Activated T-helper 1 cell treated with anti-CD3 and anti-CD28 coated beads, Interleukin-12 subunit alpha, Interleukin-12 subunit beta, Interleukin-2, Interleukin-4 antibody, amounts not matched to agents 30 ng/mL and 10 ng/mL and 1 ng/mL, durations not matched to agents 14 hours and 24 hours and 36 hours (primary cell): ENCODE data around the gene KRTAP10-1. TPM values are rescaled to one million over a fixed set of nuclear protein-coding genes. Genes with fewer than 3 reads are reported as not detected.
"Not testable (repeated sequence)": the region's sequence is repeated elsewhere in the genome, so short reads cannot be mapped to it uniquely, and the experiment has no call there.

Experiments used
- DNase-seq: peaks from one replicate; pipeline ENCODE4 v3.0.0; 2021; ENCODE audit warnings: low spot score
- H3K27ac Mint-ChIP-seq: one replicate; pipeline ENCODE4 v1.8.0; 2021; ENCODE audit warnings: mild to moderate bottlenecking, mixed read lengths
- H3K27me3 Mint-ChIP-seq: one replicate; pipeline ENCODE4 v1.8.0; 2022; ENCODE audit warnings: mild to moderate bottlenecking, moderate library complexity, mixed read lengths; ENCODE audit not compliant: insufficient read depth
- H3K36me3 Mint-ChIP-seq: one replicate; pipeline ENCODE4 v1.8.0; 2021; ENCODE audit warnings: low read depth, mixed read lengths
- H3K4me1 Mint-ChIP-seq: one replicate; pipeline ENCODE4 v1.8.0; 2021; ENCODE audit warnings: low read depth, mixed read lengths
- H3K4me3 Mint-ChIP-seq: one replicate; pipeline ENCODE4 v1.8.0; 2021; ENCODE audit warnings: mild to moderate bottlenecking, moderate library complexity, mixed read lengths
- H3K9me3 Mint-ChIP-seq: one replicate; pipeline ENCODE4 v1.8.0; 2021; ENCODE audit warnings: mixed read lengths
- intact Hi-C: fragments of 100-400 bp; cut with micrococcal nuclease; formaldehyde crosslinking; loops from one replicate; pipeline ENCODE4 v1.15.1; 2024
- total RNA-seq: library from RNA; stranded (reverse); gene quantifications from 2 replicates; pipeline ENCODE4 v1.2.3, GENCODE V29; 2022

KRTAP10-1 gene
- total RNA-seq: not detected in 2 replicates

DNA sequence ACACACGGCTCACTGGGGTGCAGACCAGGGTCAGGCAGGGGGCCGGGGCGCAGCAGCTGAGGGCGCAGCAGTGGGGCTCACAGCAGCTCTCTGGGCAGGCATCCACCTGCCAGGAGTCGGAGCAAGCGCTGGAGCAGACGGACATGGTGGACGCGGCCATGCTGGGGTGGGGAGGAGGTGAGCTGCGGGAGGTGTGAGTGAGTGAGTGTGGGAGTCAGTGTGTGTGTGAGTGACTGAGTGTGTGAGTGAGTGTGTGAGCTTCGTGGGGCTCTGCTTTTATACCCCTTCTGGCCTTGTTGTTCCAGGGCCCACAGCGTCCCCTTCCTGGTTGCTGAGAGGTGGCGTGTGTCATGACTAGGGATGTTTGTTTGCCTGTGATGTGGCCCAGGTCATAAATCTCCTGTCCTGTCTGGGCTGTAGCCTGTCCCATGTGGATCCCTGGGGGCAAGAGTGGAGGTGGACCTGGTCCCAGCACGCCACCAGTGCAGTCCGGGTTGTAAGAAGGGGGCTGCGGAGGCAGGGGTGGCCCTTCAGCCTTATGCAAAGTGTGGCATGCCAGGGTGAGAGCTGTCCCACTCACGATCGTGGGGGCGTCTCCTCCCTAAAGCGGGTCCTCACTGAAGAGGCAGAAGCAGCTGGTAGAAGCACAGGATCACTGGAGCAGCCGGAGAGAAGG, at the start of gene KRTAP10-1:
Gene KRTAP10-1 (minus strand): TSS at position 205 of the 676 bp plus-strand sequence. CDS start 45 bp downstream, at position 160.
- H3K9me3 Mint-ChIP-seq: no peaks in the 10 kb centered on the region
- intact Hi-C loops: no loop called here
- H3K27ac Mint-ChIP-seq: no peak within 1 kb of the TSS
- no peak for DNase-seq
- H3K27me3 Mint-ChIP-seq: peaks cover 5% of the 10 kb centered on the region
- no peaks in the 10 kb centered on the region for H3K4me1 Mint-ChIP-seq
- no peaks in the 10 kb centered on the region for H3K36me3 Mint-ChIP-seq
- no peak within 1 kb of the TSS for H3K4me3 Mint-ChIP-seq

- peaks cover 4% of the 10 kb centered on the region for H3K9me3 Mint-ChIP-seq
- H3K36me3 Mint-ChIP-seq: peaks cover 1% of the 10 kb centered on the region
- no peak overlapping the region for H3K4me3 Mint-ChIP-seq
- H3K4me1 Mint-ChIP-seq: peaks cover 6% of the 10 kb centered on the region
- H3K27me3 Mint-ChIP-seq: peaks cover 32% of the 10 kb centered on the region
- no peak overlapping the region for H3K27ac Mint-ChIP-seq
- DNase-seq: no peak
- intact Hi-C loops: loop anchor here (10.0 kb wide), 1 partner anchor 126 kb away; the partner anchor contains the start of gene TSPEAR
Measured at GRCh38 chr21:44589094-44589493, 49.1 kb upstream of the KRTAP10-1 start.

DNA sequence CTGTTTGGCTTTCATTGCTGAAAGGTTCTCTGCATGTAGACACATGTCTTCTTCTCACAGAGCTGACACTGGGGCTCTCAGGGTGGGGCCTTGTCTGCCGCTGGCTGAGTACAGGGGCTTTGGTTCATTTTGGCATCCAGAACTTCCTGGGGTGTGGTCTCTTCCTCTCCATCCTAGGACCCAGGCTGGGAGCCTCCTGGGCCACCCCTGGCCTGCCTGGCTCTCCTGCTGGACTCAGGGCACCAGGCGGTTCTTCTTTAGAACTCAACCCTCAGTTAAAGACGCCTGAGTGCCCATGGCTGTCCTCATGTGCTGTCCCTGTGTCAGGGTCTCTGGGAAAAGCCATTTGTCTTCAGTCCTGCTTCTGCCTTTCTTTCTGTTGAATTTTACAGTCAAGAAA, 45.9 kb upstream of the KRTAP10-1 start:
- H3K27ac Mint-ChIP-seq: no peak overlapping the region
- intact Hi-C loops: loop anchor here (10.0 kb wide), 1 partner anchor 129 kb away; the partner anchor contains the start of gene TSPEAR
- peaks cover 16% of the 10 kb centered on the region for H3K9me3 Mint-ChIP-seq
- no peak overlapping the region for H3K4me3 Mint-ChIP-seq
- peaks cover 1% of the 10 kb centered on the region for H3K36me3 Mint-ChIP-seq
- peaks cover 16% of the 10 kb centered on the region for H3K4me1 Mint-ChIP-seq
- H3K27me3 Mint-ChIP-seq: peaks cover 30% of the 10 kb centered on the region
- no peak for DNase-seq

DNA sequence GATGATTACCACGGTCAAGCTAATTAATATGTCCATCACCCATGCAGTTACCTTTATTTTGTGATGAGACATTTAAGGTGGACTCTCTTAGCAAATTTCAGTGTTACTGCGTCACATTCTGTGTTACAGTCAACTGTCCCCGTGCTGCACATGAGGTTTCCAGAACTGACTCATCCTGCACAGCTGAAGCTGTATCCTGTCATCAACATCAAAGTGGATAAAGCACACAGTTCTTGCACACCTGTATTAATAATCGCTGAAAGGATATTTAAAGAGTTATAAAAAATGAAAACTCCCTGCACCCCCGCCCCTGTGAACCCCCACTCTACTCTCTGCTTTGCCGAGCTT, 43.8 kb upstream of the KRTAP10-1 start:
- DNase-seq: peak; percentile 18
- H3K36me3 Mint-ChIP-seq: peaks cover 1% of the 10 kb centered on the region
- no peak overlapping the region for H3K4me3 Mint-ChIP-seq
- intact Hi-C loops: loop anchor here (10.0 kb wide), 1 partner anchor 131 kb away; the partner anchor contains the start of gene TSPEAR
- H3K27ac Mint-ChIP-seq: no peak overlapping the region
- peaks cover 16% of the 10 kb centered on the region for H3K4me1 Mint-ChIP-seq
- peaks cover 32% of the 10 kb centered on the region for H3K9me3 Mint-ChIP-seq
- peaks cover 32% of the 10 kb centered on the region for H3K27me3 Mint-ChIP-seq

DNA sequence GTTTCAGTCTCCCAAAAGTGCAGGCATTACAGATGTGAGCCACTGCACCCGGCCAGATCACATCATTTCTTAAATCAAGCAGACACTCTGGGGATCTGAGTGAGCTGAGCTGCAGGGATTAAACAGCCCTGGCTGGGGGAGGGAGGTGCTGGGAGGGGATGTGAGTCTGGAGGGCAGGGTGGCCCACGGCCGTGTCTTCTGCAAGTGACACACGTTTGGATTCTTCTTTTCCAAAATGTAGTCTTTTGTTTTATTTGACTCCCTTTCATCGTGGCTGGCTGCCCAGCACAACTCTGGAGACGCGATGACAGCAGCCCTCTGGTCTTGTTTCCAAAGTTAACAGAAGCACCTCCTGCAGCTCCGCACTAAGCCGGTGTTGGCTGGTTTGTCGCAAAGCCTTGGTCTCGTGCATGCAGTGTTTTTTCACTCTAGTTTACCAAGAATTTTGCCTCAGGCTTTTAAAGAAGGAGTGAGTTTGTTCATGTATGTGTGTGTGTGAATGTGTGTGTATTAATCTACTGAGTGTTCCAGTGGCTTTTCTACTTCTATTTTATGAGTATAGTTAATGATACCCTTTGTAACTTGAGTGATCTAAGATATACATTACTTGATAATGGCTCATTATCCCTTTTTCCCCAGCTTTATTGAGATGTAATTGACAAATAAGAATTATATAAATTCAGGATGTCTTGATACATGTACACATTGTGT, 43.2 kb upstream of the KRTAP10-1 start:
- Mint-ChIP-seq H3K27me3 (peaks cover 34% of the 10 kb centered on the region), H3K27ac (no peak overlapping the region), H3K9me3 (peaks cover 34% of the 10 kb centered on the region), H3K4me3 (no peak overlapping the region), H3K36me3 (peaks cover 1% of the 10 kb centered on the region), H3K4me1 (peaks cover 16% of the 10 kb centered on the region)
- DNase-seq: no peak
- intact Hi-C loops: loop anchor here (10.0 kb wide), 1 partner anchor 132 kb away; the partner anchor contains the start of gene TSPEAR

- Mint-ChIP-seq H3K4me3 (no peak overlapping the region), H3K36me3 (peaks cover 1% of the 10 kb centered on the region), H3K27me3 (peaks cover 26% of the 10 kb centered on the region), H3K9me3 (peaks cover 45% of the 10 kb centered on the region), H3K27ac (no peak overlapping the region), H3K4me1 (peaks cover 16% of the 10 kb centered on the region)
- intact Hi-C loops: loop anchor here (10.0 kb wide), 1 partner anchor 133 kb away; the partner anchor contains the start of gene TSPEAR
- no peak for DNase-seq
Measured at GRCh38 chr21:44582055-44582454, 42.1 kb upstream of the KRTAP10-1 start.

DNA sequence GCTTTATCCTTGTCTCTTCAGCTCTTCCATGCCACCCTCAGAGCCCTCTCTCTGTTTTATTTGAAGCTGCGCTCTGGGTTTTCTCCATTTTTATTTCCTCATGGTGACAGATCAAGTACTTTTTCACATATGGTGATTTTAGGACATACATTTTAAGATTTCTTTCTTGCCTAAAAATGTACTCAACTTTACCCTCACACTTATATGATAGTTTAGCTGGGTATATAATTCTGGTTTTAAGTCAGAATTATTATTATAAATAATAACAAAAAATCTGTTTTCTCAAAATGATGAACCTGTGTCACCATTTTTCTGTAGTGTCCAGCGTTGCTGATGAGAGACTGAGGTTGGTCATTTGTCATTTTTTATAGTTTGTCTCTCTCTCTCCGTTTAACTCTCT, 41.2 kb upstream of the KRTAP10-1 start:
- Mint-ChIP-seq H3K4me1 (peaks cover 16% of the 10 kb centered on the region), H3K27me3 (peaks cover 17% of the 10 kb centered on the region), H3K4me3 (no peak overlapping the region), H3K9me3 (peaks cover 47% of the 10 kb centered on the region), H3K27ac (no peak overlapping the region), H3K36me3 (peaks cover 1% of the 10 kb centered on the region)
- no peak for DNase-seq
- intact Hi-C loops: loop anchor here (10.0 kb wide), 1 partner anchor 134 kb away; the partner anchor contains the start of gene TSPEAR

DNA sequence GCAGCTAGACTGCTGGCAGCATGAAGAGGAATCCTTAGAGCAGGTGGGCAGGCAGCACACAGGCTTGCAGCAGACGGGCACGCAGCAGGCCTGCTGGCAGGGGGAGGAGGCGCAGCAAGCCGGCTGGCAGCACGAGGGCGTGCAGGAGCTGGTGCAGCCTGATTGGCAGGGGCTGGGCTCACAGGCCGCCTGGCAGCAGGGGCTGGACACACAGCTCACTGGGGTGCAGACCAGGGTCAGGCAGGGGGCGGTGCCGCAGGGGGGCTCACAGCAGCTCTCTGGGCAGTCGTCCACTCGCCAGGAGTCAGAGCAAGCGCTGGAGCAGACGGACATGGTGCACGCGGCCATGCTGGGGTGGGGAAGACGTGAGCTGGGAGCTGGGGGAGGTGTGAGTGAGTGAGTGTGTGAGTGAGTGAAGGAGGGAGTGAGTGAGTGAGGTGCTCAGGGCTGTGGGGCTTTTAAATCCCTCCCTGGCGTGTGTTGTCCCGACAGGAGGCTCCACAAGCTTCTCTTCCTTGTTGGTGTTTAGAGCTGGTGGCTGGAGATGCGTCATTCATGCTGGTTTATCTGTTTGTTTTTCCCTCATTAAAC, 40.3 kb upstream of the KRTAP10-1 start, which contains the start of gene KRTAP10-5:
Gene KRTAP10-5 (minus strand): TSS at position 374 of the 591 bp plus-strand sequence. CDS start 26 bp downstream, at position 348.
- H3K36me3 Mint-ChIP-seq, H3K27ac Mint-ChIP-seq, H3K4me3 Mint-ChIP-seq, DNase-seq: not testable (repeated sequence)
- peaks cover 13% of the 10 kb centered on the region for H3K27me3 Mint-ChIP-seq
- intact Hi-C loops: loop anchor here (10.0 kb wide), 1 partner anchor 134 kb away; the partner anchor contains the start of gene TSPEAR
- peaks cover 52% of the 10 kb centered on the region for H3K9me3 Mint-ChIP-seq
- peaks cover 16% of the 10 kb centered on the region for H3K4me1 Mint-ChIP-seq

GRCh38 chr21:44579833-44580144, 39.8 kb upstream of the KRTAP10-1 start:
- intact Hi-C loops: loop anchor here (10.0 kb wide), 1 partner anchor 135 kb away; the partner anchor contains the start of gene TSPEAR
- Mint-ChIP-seq H3K4me1 (peaks cover 16% of the 10 kb centered on the region), H3K36me3 (peaks cover 1% of the 10 kb centered on the region), H3K27me3 (peaks cover 10% of the 10 kb centered on the region), H3K4me3 (no peak overlapping the region), H3K27ac (no peak overlapping the region), H3K9me3 (peaks cover 52% of the 10 kb centered on the region)
- DNase-seq: no peak

GRCh38 chr21:44579056-44579832, 39.2 kb upstream of the KRTAP10-1 start:
- intact Hi-C loops: no loop called here
- Mint-ChIP-seq H3K36me3 (no peaks in the 10 kb centered on the region), H3K27me3 (peaks cover 7% of the 10 kb centered on the region), H3K4me1 (peaks cover 12% of the 10 kb centered on the region), H3K4me3 (no peak overlapping the region), H3K27ac (no peak overlapping the region), H3K9me3 (peaks cover 52% of the 10 kb centered on the region)
- no peak for DNase-seq

GRCh38 chr21:44578371-44579055, 38.5 kb upstream of the KRTAP10-1 start:
- Mint-ChIP-seq H3K27ac (no peak overlapping the region), H3K4me1 (peaks cover 4% of the 10 kb centered on the region), H3K36me3 (no peaks in the 10 kb centered on the region), H3K9me3 (peaks cover 52% of the 10 kb centered on the region), H3K4me3 (no peak overlapping the region), H3K27me3 (peaks cover 7% of the 10 kb centered on the region)
- intact Hi-C loops: no loop called here
- DNase-seq: no peak

GRCh38 chr21:44576025-44576420, 36.0 kb upstream of the KRTAP10-1 start:
- no peaks in the 10 kb centered on the region for H3K36me3 Mint-ChIP-seq
- DNase-seq: no peak
- H3K4me1 Mint-ChIP-seq: no peaks in the 10 kb centered on the region
- peaks cover 46% of the 10 kb centered on the region for H3K9me3 Mint-ChIP-seq
- no peak overlapping the region for H3K4me3 Mint-ChIP-seq
- no peak overlapping the region for H3K27ac Mint-ChIP-seq
- peaks cover 4% of the 10 kb centered on the region for H3K27me3 Mint-ChIP-seq
- intact Hi-C loops: no loop called here
